HG02852 (cell line): ENCODE measurements around the gene MRPL21.
A peak's percentile ranks its signal among the peaks of the same experiment; 100 is the strongest.

ENCODE experiments used
- ATAC-seq: cut with Tn5 transposase; IDR thresholded peaks from one replicate; pipeline ENCODE4 v1.9.1; 2021; ENCODE audit warnings: mild to moderate bottlenecking, moderate library complexity; ENCODE audit not compliant: unreplicated experiment

The MRPL21 gene

GRCh38 chr11:68843052-68843561 lies 60.5 kb downstream of the MRPL21 start:
- no peak for ATAC-seq

- ATAC-seq = no peak
Measured at GRCh38 chr11:68842427-68843051, 61.1 kb downstream of the MRPL21 start.

DNA sequence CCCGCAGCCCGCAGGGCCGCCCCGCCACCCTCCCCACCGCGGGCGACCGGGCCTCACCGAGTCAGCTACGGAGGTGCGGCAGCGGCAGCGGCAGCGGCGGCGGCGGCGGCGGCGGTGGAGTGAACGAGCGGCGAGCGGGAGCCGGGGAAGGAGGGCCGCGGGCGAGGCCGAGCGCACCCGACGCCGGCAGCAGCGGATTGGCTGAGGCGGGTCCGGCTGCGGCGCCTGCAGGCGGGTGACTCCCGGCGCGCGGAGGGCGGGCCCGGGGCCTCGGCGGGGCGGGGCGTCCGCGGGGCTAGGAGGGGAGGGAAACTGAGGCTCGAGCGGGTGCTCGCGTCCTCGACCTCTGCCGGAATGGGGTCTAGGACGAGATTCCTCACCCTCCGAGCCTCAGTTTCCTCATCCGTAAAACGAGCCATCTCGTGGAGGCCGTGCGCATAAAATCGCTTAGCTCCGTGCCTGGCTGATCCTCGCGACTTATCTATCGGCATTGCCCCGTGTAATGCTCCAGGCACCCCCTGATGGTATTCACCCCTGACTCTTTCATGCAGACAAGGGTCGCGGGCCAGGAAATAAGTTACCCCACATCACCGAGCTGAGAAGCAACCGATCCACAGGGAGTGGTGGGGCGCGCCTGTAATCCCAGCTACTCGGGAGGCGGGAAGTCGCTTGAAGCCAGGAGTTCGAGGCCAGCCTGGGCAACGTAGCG lies 61.8 kb downstream of the MRPL21 start, which contains the start of gene CPT1A:
TSS of gene CPT1A (minus strand) at position 199 of the 709 bp plus-strand sequence. CDS start 26,442 bp downstream, outside the sequence.
- peak; percentile 31 for ATAC-seq
